Astrocyte (in vitro differentiated cells and primary cell): ENCODE data around the gene SPDYE3. TPM values are rescaled to one million over a fixed set of nuclear protein-coding genes. Genes with fewer than 3 reads are reported as not detected.
A peak's percentile ranks its signal among the peaks of the same experiment; 100 is the strongest.
"Not testable (repeated sequence)": the region's sequence is repeated elsewhere in the genome, so short reads cannot be mapped to it uniquely, and the experiment has no call there.

ENCODE experiments used
- DNase-seq: peaks from one replicate; pipeline ENCODE4 v3.0.0-alpha.2; 2010; ENCODE audit warnings: low read depth
- FAIRE-seq: peaks from 2 replicates; lab custom pipeline; 2011; peaks lifted over from hg19 to GRCh38; lab: Jason Lieb, UNC
- H2AFZ ChIP-seq: 2 replicates; pipeline ENCODE4 v1.6.0; 2012; ENCODE audit warnings: low read depth, low read length, inconsistent platforms
- H3K27ac ChIP-seq: 2 replicates; pipeline ENCODE4 v1.5.1; 2011; ENCODE audit warnings: low read depth, low read length, inconsistent platforms
- H3K27me3 ChIP-seq: 2 replicates; pipeline ENCODE4 v1.6.0; 2011; ENCODE audit warnings: low read length, inconsistent platforms; ENCODE audit not compliant: insufficient read depth
- H3K36me3 ChIP-seq: 2 replicates; pipeline ENCODE4 v1.5.1; 2011; ENCODE audit warnings: low read length, inconsistent platforms; ENCODE audit not compliant: insufficient read depth
- H3K4me1 ChIP-seq: 2 replicates; pipeline ENCODE4 v1.5.1; 2011; ENCODE audit warnings: low read length, inconsistent platforms; ENCODE audit not compliant: insufficient read depth
- H3K4me2 ChIP-seq: 2 replicates; pipeline ENCODE4 v1.6.0; 2012; ENCODE audit warnings: low read length, inconsistent platforms
- H3K4me3 ChIP-seq: 2 replicates; pipeline ENCODE4 v1.5.1; 2011; ENCODE audit warnings: low read depth, mild to moderate bottlenecking, low read length, inconsistent platforms; ENCODE audit not compliant: insufficient read depth
- H3K79me2 ChIP-seq: 2 replicates; pipeline ENCODE4 v1.6.0; 2012; ENCODE audit warnings: mild to moderate bottlenecking, low read length, inconsistent platforms; ENCODE audit not compliant: insufficient read depth
- H3K9ac ChIP-seq: 2 replicates; pipeline ENCODE4 v1.6.0; 2012; ENCODE audit warnings: mild to moderate bottlenecking, low read length, inconsistent platforms
- H3K9me3 ChIP-seq: 2 replicates; pipeline ENCODE4 v1.5.1; 2012; ENCODE audit warnings: low read depth, mild to moderate bottlenecking, low read length, inconsistent platforms; ENCODE audit not compliant: insufficient read depth
- H4K20me1 ChIP-seq: 2 replicates; pipeline ENCODE4 v1.6.0; 2012; ENCODE audit warnings: low read length, inconsistent platforms; ENCODE audit not compliant: insufficient read depth
- H3K27ac Mint-ChIP-seq: one replicate; pipeline ENCODE4 v1.8.0; 2021; ENCODE audit warnings: mild to moderate bottlenecking, mixed read lengths; ENCODE audit not compliant: unreplicated experiment
- H3K27me3 Mint-ChIP-seq: one replicate; pipeline ENCODE4 v1.8.0; 2021; ENCODE audit warnings: low read depth, mixed read lengths; ENCODE audit not compliant: unreplicated experiment
- H3K36me3 Mint-ChIP-seq: one replicate; pipeline ENCODE4 v1.8.0; 2021; ENCODE audit warnings: low read depth, mixed read lengths; ENCODE audit not compliant: unreplicated experiment
- H3K4me1 Mint-ChIP-seq: one replicate; pipeline ENCODE4 v1.8.0; 2021; ENCODE audit warnings: low read depth, mixed read lengths; ENCODE audit not compliant: unreplicated experiment
- H3K4me3 Mint-ChIP-seq: one replicate; pipeline ENCODE4 v1.8.0; 2021; ENCODE audit warnings: mild to moderate bottlenecking, moderate library complexity, mixed read lengths; ENCODE audit not compliant: unreplicated experiment
- H3K9me3 Mint-ChIP-seq: one replicate; pipeline ENCODE4 v1.8.0; 2021; ENCODE audit warnings: mild to moderate bottlenecking, mixed read lengths; ENCODE audit not compliant: unreplicated experiment
- EZH2 ChIP-seq: IDR thresholded peaks from 2 replicates; pipeline ENCODE4 v1.6.1; 2012; ENCODE audit warnings: mild to moderate bottlenecking, low read length, inconsistent platforms; ENCODE audit not compliant: insufficient read depth
- total RNA-seq: library from RNA; stranded (reverse); gene quantifications from 2 replicates; pipeline ENCODE4 v1.2.1, GENCODE V29; 2021
- TF ChIP-seq, protein P1 (sequence below): IDR thresholded peaks from 2 replicates; pipeline ENCODE4 v1.5.1; 2011; ENCODE audit warnings: low read depth, mild to moderate bottlenecking, inconsistent platforms, low read length, moderate library complexity; ENCODE audit not compliant: insufficient read depth

The SPDYE3 gene
- total RNA-seq, 1 donor from 2014 or later: not detected

- H3K4me1 ChIP-seq, H3K9me3 ChIP-seq, H3K9me3 Mint-ChIP-seq, H3K27me3 ChIP-seq, H3K4me1 Mint-ChIP-seq, H3K4me3 ChIP-seq, FAIRE-seq, H3K27ac Mint-ChIP-seq, H2AFZ ChIP-seq, H3K36me3 ChIP-seq, H3K27me3 Mint-ChIP-seq: not testable (repeated sequence)
- peaks cover 25% of the 10 kb centered on the region for H3K79me2 ChIP-seq
- H3K27ac ChIP-seq: peak overlapping the region; percentile 61
- Mint-ChIP-seq H3K4me3 (peak overlapping the region; percentile 70), H3K36me3 (peaks cover 16% of the 10 kb centered on the region)
- H3K4me2 ChIP-seq: peak overlapping the region; percentile 72
- peak; percentile 64 for DNase-seq
- H4K20me1 ChIP-seq: peaks cover 18% of the 10 kb centered on the region
- H3K9ac ChIP-seq: peak overlapping the region; percentile 59
Measured at GRCh38 chr7:100338083-100338696, 30.7 kb downstream of the SPDYE3 start.

GRCh38 chr7:100341286-100341685, 33.8 kb downstream of the SPDYE3 start:
- peak overlapping the region; percentile 12 for H3K27ac Mint-ChIP-seq
- H3K36me3 Mint-ChIP-seq: peaks cover 16% of the 10 kb centered on the region
- peaks cover 22% of the 10 kb centered on the region for H3K79me2 ChIP-seq
- H3K4me2 ChIP-seq, H3K4me3 Mint-ChIP-seq, H3K27me3 ChIP-seq, H2AFZ ChIP-seq, DNase-seq, H3K27ac ChIP-seq, H3K4me3 ChIP-seq, H3K27me3 Mint-ChIP-seq, H3K9me3 Mint-ChIP-seq, H3K36me3 ChIP-seq, H3K9me3 ChIP-seq, FAIRE-seq, H3K9ac ChIP-seq: not testable (repeated sequence)
- H4K20me1 ChIP-seq: peaks cover 34% of the 10 kb centered on the region
- peaks cover 13% of the 10 kb centered on the region for H3K4me1 Mint-ChIP-seq
- H3K4me1 ChIP-seq: peaks cover 17% of the 10 kb centered on the region

DNA sequence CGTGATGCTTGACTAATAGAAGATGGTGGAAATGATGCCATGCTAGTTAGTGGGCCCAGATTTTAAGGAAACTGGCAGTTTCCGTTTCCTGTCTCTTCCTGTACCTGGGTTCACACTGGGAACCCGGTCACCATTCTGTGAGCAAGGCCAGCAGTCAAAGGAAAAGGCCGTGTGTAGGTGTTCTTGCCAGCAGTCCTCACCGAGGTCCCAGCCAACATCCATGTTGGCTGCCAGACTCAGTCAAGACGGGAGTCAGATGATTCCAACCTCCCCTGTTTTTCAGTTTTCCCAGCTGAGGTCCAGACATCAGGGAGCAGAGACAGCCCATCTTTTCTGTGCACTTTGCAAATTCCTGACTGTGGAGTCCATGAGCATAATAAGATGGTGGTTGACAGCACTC, 35.3 kb downstream of the SPDYE3 start:
- peaks cover 19% of the 10 kb centered on the region for H3K36me3 Mint-ChIP-seq

More for the DNA sequence above, 35.3 kb downstream of the SPDYE3 start:
- peaks cover 45% of the 10 kb centered on the region for H4K20me1 ChIP-seq
- H3K27me3 ChIP-seq: no peaks in the 10 kb centered on the region
- H3K27ac ChIP-seq: no peak overlapping the region
- H3K27me3 Mint-ChIP-seq: no peaks in the 10 kb centered on the region
- H3K4me3 Mint-ChIP-seq: no peak overlapping the region
- peaks cover 16% of the 10 kb centered on the region for H3K36me3 ChIP-seq
- H3K4me3 ChIP-seq: no peak overlapping the region
- no peak overlapping the region for H3K9ac ChIP-seq
- peak overlapping the region; percentile 58 for H3K27ac Mint-ChIP-seq
- H2AFZ ChIP-seq: no peak overlapping the region
- H3K79me2 ChIP-seq: peaks cover 21% of the 10 kb centered on the region
- H3K4me2 ChIP-seq: no peak overlapping the region
- H3K9me3 ChIP-seq: no peaks in the 10 kb centered on the region
- no peak for FAIRE-seq
- peaks cover 12% of the 10 kb centered on the region for H3K4me1 ChIP-seq
- no peak for DNase-seq
- TF ChIP-seq, protein P1, sequence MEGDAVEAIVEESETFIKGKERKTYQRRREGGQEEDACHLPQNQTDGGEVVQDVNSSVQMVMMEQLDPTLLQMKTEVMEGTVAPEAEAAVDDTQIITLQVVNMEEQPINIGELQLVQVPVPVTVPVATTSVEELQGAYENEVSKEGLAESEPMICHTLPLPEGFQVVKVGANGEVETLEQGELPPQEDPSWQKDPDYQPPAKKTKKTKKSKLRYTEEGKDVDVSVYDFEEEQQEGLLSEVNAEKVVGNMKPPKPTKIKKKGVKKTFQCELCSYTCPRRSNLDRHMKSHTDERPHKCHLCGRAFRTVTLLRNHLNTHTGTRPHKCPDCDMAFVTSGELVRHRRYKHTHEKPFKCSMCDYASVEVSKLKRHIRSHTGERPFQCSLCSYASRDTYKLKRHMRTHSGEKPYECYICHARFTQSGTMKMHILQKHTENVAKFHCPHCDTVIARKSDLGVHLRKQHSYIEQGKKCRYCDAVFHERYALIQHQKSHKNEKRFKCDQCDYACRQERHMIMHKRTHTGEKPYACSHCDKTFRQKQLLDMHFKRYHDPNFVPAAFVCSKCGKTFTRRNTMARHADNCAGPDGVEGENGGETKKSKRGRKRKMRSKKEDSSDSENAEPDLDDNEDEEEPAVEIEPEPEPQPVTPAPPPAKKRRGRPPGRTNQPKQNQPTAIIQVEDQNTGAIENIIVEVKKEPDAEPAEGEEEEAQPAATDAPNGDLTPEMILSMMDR: no peak
- TF ChIP-seq EZH2: no peak
- H3K9me3 Mint-ChIP-seq: no peaks in the 10 kb centered on the region
- peaks cover 13% of the 10 kb centered on the region for H3K4me1 Mint-ChIP-seq
